ENCODE results near the gene DMTF1. TPM values are rescaled to one million over a fixed set of nuclear protein-coding genes. Genes with fewer than 3 reads are reported as not detected.

The DMTF1 gene
- total RNA-seq (2022) (58.3 and 64.0 TPM in 2 replicates), Bru-seq, nascent RNA (percentile 93 among the genes with signal in this experiment), BruChase-seq, experiment 1, labeled RNA remaining after a 6-hour chase (percentile 76 among the genes with signal in this experiment), BruChase-seq, experiment 2, labeled RNA remaining after a 2-hour chase (percentile 89 among the genes with signal in this experiment)
- long read RNA-seq, partial matches to known transcripts, result 3 of 14 reads
- long read RNA-seq, other reads (novel, unspliced or antisense), result 6 of 14 reads

DNA sequence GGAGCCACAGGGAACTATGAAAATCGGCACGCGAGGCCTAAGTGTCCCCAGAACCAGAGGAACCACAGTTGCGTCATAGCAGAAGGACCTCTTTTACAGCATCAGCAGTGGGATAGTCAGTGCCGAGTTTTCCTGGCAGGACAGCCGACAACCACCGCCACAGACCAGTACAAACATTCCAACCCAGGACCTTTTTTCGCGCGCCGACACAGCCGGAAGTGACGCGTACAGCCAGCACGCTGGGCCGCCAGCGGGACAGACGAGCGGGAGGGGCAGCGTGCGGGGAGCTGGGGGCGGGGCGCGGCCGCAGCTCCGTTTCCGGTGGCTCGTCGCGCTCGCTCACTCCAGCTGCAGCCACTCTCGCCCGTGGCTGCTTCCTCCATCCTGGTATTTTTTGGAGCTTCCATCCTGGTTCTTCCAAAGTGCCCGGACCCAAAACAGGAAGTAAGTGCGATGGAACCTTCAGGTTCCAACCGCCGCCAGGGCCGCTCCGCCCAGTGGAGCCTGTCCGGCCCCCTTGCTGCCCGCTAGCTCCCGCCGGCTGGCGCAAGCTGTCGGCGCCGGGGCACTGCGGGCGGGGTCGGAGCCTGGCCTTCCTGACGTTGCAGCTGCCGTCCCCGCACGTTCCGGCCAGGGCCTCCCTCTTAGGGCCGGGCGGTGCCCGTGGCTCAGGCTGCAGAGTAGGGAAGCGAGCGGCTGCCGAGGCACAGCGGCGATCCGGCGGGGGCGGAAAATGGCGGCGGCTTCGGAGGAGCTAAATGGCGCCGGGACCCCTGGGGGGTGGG, at the start of gene DMTF1:
DMTF1 (plus strand) TSS at position 342 of the 785 bp plus-strand sequence. CDS start 12,489 bp downstream, outside the sequence.
- peaks cover 20% of the 10 kb centered on the region for H3K36me3 Mint-ChIP-seq (ENCODE audit: insufficient read depth, unreplicated experiment)
- TF ChIP-seq, protein P1, sequence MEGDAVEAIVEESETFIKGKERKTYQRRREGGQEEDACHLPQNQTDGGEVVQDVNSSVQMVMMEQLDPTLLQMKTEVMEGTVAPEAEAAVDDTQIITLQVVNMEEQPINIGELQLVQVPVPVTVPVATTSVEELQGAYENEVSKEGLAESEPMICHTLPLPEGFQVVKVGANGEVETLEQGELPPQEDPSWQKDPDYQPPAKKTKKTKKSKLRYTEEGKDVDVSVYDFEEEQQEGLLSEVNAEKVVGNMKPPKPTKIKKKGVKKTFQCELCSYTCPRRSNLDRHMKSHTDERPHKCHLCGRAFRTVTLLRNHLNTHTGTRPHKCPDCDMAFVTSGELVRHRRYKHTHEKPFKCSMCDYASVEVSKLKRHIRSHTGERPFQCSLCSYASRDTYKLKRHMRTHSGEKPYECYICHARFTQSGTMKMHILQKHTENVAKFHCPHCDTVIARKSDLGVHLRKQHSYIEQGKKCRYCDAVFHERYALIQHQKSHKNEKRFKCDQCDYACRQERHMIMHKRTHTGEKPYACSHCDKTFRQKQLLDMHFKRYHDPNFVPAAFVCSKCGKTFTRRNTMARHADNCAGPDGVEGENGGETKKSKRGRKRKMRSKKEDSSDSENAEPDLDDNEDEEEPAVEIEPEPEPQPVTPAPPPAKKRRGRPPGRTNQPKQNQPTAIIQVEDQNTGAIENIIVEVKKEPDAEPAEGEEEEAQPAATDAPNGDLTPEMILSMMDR (IDR thresholded peaks at IDR 0.05; ENCODE audit: unreplicated experiment), result no peak
- H3K27me3 Mint-ChIP-seq (ENCODE audit: unreplicated experiment), result no peaks in the 10 kb centered on the region
- BruUV-seq (replicated peaks), result no TSS peak
- intact Hi-C loops (cut with micrococcal nuclease; ENCODE audit: unreplicated experiment), result loop anchor here (5.0 to 10.0 kb wide), 2 partner anchors 85 to 308 kb away; no protein-coding TSS in a partner anchor
- no peaks in the 10 kb centered on the region for H3K9me3 Mint-ChIP-seq (ENCODE audit: low read depth, unreplicated experiment)
- DNase-seq, result peak; percentile 84
- H3K4me1 Mint-ChIP-seq (ENCODE audit: low read depth, unreplicated experiment), result no peaks in the 10 kb centered on the region
- CTCF ChIA-PET, result interaction anchor here (0.6 to 0.7 kb wide), 2 partner anchors 49 to 320 kb away, joined by 3 read pairs; no protein-coding TSS in a partner anchor
- peak within 1 kb of the TSS; percentile 92 for H3K4me3 Mint-ChIP-seq (ENCODE audit: low read depth, unreplicated experiment)
- peak within 1 kb of the TSS; percentile 98 for H3K27ac Mint-ChIP-seq (ENCODE audit: unreplicated experiment)

DNA sequence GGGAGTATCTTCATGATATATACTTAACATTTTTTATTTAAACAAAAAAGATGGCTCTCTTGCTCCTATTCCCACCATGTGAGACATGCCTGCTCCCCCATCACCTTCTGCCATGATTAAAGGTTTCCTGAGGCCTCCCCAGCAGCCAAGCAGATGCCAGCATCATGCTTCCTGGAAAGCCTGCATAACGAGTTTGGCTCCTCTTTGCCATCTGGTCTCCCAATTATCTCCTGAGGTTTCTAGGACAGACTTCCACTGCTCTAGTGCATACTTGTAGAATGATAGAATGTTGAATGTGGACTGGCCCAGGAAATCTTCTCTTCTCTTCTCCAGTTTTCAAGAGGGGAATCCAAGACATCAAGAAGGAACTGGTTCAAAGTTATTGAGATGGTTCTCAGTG, 46.9 kb upstream of the DMTF1 start:
- no peaks in the 10 kb centered on the region for H3K9me3 Mint-ChIP-seq (ENCODE audit: low read depth, unreplicated experiment)
- H3K36me3 Mint-ChIP-seq (ENCODE audit: insufficient read depth, unreplicated experiment), result no peaks in the 10 kb centered on the region
- H3K4me1 Mint-ChIP-seq (ENCODE audit: low read depth, unreplicated experiment), result no peaks in the 10 kb centered on the region
- BruUV-seq (replicated peaks), result no TSS peak
- intact Hi-C loops (cut with micrococcal nuclease; ENCODE audit: unreplicated experiment), result no loop called here
- TF ChIP-seq, protein P1 (IDR thresholded peaks at IDR 0.05; ENCODE audit: unreplicated experiment), result no peak
- CTCF ChIA-PET, result no interaction called here
- no peak overlapping the region for H3K27ac Mint-ChIP-seq (ENCODE audit: unreplicated experiment)
- no peak overlapping the region for H3K4me3 Mint-ChIP-seq (ENCODE audit: low read depth, unreplicated experiment)
- peaks cover 48% of the 10 kb centered on the region for H3K27me3 Mint-ChIP-seq (ENCODE audit: unreplicated experiment)
- DNase-seq, result no peak

DNA sequence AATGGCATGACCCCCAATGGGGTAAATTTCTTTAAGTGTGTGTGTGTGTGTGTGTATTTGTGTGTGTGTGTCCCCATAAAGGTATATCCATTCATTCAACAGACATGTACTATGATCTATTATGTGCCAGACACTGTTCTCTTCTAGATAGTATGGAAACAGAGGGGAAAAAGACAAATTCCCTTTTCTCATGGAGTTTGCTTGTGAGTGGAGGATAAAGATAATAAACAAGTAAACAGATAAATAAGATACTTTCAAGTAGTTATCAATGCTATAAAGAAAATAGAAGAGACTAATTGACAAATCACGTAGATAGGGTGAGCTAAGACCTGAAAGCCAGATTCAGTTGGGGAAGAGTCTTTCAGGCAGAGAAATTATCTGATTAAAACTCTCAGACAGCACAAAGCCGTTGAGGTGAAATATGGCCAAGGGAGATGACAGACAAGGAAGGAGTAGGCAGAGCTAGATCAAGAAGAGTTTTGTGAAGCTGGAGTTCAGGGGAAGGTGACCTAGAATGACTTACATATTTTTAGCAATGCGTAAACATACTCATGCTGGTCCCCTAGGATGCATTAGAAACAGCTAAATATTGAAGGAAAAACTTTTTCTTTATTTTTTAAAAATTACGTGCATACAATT, 45.2 kb upstream of the DMTF1 start:
- TF ChIP-seq, protein P1 (IDR thresholded peaks at IDR 0.05; ENCODE audit: unreplicated experiment), result no peak
- Mint-ChIP-seq H3K9me3 (ENCODE audit: low read depth, unreplicated experiment) (no peaks in the 10 kb centered on the region), H3K36me3 (ENCODE audit: insufficient read depth, unreplicated experiment) (no peaks in the 10 kb centered on the region), H3K4me1 (ENCODE audit: low read depth, unreplicated experiment) (no peaks in the 10 kb centered on the region), H3K27ac (ENCODE audit: unreplicated experiment) (no peak overlapping the region), H3K4me3 (ENCODE audit: low read depth, unreplicated experiment) (no peak overlapping the region), H3K27me3 (ENCODE audit: unreplicated experiment) (peaks cover 38% of the 10 kb centered on the region)
- CTCF ChIA-PET, result no interaction called here
- intact Hi-C loops (cut with micrococcal nuclease; ENCODE audit: unreplicated experiment), result no loop called here
- no peak for DNase-seq
- no TSS peak for BruUV-seq (replicated peaks)

DNA sequence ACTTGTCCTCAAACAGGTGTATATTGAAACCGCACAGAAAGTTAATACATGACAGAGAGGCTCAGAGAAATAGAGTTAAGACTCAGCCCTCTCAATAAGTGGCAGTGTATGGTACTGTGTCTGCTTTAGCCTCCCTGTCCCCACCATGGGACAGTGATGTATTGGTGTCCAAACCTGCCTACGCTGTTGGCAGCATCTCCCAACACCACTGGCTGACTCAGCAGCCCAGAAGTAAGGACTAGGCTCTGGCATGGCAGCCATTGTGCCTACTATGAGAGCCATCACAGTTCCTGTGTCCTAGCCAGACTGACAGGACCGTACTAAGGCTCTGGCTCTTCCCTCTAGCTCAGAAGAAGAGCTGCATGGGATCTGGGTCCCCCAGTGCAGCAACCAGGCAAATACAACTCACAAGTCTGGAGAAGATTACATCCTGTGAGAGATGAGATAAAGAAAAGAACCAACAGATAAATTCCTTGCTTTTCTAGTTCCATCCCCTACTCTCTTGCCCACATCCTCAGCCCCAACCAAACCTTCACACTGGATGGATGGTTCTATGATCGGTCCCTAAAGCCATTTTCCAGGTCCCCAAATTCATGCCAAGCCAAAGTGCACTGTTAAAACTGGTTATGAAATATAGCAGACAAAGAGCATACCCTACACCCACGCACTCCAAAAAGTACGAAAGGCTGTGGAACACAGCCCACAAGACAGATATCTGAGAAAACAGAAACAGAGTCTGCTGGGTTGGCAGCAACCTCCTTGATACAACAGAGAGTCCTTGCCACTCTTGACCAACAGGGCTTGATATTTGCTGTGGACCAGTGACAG, 44.1 kb upstream of the DMTF1 start:
- Mint-ChIP-seq H3K36me3 (ENCODE audit: insufficient read depth, unreplicated experiment) (no peaks in the 10 kb centered on the region), H3K27ac (ENCODE audit: unreplicated experiment) (no peak overlapping the region), H3K4me1 (ENCODE audit: low read depth, unreplicated experiment) (no peaks in the 10 kb centered on the region), H3K9me3 (ENCODE audit: low read depth, unreplicated experiment) (no peaks in the 10 kb centered on the region), H3K27me3 (ENCODE audit: unreplicated experiment) (peaks cover 35% of the 10 kb centered on the region), H3K4me3 (ENCODE audit: low read depth, unreplicated experiment) (no peak overlapping the region)
- DNase-seq, result no peak
- CTCF ChIA-PET, result no interaction called here
- intact Hi-C loops (cut with micrococcal nuclease; ENCODE audit: unreplicated experiment), result no loop called here
- TF ChIP-seq, protein P1 (IDR thresholded peaks at IDR 0.05; ENCODE audit: unreplicated experiment), result no peak
- no TSS peak for BruUV-seq (replicated peaks)
